GM18511 (cell line): ENCODE measurements around the gene KIRREL3.

Experiments used
- ATAC-seq: cut with Tn5 transposase; IDR thresholded peaks from one replicate; pipeline ENCODE4 v1.9.1; 2021; ENCODE audit warnings: mild to moderate bottlenecking, moderate library complexity; ENCODE audit not compliant: unreplicated experiment

Gene KIRREL3

GRCh38 chr11:126589492-126589803 lies 411.1 kb downstream of the KIRREL3 start:
- ATAC-seq: no peak

DNA sequence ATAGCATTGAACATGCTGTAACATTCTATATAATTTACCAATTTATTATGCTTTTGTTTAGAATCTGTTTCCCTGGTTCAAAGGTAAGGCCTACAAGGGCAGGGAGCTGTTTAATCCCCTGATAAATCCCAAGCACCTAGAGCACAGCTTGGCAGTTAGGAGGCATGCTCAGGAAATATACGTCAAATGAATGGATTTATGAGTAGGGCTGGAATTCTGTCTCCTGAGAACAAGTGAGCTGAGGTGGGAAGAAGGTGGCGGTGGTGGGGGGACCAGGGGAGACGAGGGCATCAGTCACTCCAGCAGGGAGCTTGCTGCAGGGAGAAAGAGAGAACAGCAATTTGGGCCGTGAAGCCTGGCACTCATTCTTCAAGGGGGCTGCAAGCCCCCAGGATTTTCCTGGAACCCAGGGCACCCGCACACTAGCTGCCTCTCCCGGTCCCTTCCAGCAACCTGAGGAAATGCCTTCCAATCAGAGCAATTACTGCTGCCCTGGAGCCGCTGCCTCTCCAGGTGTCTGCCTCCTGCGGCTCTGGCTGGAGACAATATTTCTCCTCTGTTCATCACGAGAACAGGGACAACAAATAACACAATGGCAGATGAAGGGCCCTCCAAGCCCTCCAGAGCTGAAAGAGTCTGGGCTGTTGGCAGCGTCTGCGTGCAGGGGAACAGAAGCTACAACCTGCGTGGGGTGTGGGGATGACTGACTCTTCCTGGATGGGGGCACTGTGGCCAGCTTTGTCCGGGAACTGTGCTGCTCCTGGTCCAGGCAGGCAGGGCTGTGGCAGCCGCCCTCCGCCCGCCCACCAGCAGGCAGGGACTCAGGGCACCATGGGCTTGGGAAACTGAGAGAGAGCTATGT lies 411.7 kb downstream of the KIRREL3 start:
- ATAC-seq: no peak

GRCh38 chr11:126587541-126587940 lies 413.0 kb downstream of the KIRREL3 start:
- ATAC-seq: no peak

DNA sequence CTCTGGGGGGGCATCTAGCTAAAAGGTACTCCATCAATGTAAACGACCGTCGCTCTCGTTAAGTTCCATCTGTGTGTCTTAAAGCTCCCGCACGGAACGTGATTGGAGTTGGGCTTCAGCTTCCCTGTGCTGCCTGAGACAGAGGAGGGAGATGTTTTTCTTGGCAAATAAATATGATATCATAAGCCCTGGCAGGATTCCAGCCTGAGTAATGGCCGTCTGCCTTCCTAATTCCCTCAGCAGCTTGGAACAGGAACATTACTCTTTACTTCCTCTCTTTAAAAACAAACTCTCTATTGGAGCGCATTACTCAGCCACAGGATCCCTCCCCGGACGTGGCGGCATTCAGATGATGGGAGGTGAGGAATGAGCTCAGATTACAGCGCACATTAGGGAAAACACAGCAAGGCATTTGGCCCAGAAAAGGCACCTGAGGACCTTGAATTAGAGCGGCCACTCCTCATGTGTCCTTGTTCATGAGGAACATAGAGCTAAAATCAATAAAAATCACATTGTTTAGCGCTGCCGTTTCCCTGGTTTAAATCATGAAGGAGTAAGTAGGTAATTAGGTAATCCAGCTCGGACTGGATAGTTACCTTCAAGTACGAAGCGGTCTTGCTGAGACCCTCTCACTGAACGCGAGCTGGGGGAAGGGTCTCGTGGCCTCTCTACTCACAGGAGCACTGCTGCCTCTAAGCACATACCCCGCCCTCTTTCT lies 414.6 kb downstream of the KIRREL3 start:
- ATAC-seq: no peak

DNA sequence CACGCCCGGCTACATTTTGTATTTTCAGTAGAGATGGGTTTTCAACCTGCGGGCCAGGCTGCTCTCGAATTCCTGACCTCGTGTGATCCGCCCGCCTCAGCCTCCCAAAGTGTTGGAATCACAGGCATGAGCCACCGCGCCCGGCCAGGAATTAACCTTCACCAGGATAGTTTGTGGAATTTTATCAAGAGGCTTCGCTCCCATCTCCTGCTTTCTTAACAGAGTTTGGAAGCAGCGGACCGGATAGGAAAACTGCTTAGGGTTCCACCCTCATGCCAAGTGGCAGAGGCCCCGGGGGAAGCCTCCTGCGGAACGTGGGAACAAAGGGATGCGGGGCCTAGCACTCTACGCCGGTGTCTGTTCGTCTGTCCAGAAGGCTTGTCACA lies 415.2 kb downstream of the KIRREL3 start:
- ATAC-seq: no peak

GRCh38 chr11:126583594-126584427 lies 416.8 kb downstream of the KIRREL3 start:
- ATAC-seq: no peak

DNA sequence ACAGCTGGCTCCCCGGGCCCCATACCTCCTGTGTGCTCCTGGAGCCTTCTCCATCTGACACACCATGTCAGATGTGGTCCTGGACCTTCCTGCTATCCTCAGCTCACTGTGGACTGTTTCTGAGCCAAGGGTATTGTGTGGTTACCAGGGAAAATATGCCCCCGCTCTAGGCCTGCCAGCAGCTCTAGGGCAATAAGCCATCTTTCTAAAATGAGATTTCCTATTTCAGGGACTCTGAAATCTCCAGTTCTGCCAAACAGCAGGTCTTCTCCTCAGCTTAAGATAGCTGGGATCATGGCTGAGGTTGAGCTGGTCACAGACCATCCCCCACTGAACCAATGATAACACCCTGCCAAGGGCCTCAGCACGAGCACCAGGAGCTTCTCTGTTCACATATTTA lies 417.5 kb downstream of the KIRREL3 start:
- no peak for ATAC-seq

DNA sequence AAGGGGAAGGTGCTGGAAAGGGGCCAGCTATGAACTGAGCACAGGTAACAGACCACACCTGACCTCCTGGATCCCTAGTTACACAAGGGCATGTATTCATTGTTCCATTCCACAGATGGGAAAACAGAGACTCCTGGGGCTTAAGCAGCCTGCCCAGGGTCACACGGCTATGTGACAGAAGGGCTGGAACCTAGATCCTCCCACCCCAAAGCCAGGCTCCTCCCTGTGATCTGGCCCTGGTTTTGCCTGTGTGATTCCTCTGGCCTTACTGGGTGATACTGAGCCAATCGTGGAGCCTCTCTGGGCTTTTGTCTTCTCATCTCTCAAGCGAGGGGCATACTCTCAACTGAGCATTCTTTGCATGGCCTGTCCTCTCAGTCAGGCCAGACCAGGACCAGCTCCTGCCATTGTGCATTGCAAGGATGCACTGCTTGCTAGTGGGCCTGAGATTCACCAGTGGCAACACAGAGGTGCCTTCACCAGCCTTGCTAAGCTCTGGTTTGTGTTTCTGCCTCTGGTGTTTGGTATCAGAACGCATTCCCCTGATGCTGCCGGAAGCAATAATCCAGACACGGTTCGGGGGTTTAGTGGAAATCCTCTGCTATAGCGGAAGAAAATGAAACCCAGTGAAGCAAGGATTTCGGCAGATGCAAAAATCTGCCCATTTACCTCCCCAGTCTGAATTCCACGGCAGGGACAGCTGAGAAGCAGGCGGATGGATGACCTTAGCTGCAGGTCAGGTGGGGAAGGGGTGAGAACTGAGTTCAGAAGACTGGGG lies 418.5 kb downstream of the KIRREL3 start:
- no peak for ATAC-seq

DNA sequence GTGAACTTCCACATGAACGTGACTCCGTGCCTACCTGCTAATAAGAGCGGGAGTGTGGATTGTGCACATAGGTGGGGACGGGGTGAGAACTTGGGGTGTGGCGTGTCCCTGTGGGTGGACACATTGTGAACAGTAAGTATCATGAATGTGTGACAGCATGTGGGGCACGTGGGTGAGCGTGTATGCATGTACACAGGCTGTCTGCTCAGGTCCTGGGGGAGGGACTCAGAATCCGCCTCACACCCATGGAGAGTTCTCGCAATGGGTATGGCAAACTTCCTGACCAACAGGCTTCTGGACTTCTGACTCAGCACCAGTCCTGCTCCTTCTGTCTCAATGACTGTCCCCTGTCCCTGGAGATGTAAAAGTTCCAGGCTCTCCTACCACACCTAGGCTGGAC lies 422.1 kb downstream of the KIRREL3 start:
- no peak for ATAC-seq

DNA sequence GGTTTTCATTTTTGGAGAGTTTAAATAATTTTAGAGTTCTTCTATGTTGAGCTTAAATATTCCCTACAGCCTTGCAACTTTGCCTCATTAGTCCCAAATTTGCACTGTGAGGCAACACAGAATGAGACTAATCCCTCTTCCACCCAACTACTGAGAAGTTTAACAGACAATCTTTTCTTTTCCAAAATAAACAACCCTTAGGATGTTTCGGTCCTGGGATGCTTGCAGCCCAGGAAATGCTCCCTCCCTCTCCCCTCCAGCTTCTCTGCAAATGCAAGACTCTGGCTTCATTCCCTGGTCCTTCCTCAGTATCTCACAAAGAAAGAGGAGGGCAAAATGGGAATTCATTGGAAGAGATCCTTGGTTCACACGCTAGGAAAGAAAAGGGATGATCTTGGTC lies 422.5 kb downstream of the KIRREL3 start:
- ATAC-seq: no peak

DNA sequence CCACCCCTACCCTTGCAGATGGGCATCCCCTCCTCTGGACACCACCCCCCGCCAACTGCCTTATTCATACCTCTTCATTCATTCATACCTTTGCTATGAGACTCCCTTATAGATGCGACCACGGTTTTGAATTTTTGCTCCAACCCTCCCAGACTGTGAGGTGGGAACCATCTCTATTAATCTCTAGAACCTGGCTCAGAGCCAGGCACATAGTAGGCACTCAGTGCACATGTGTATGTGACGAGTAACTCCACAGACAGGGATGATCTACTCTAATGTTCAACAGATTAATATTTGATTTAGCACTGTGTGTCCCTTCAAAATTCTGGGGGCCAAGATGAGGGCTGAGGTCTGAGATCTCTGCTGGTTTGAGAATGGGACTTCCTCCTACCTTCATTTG lies 424.7 kb downstream of the KIRREL3 start:
- no peak for ATAC-seq

DNA sequence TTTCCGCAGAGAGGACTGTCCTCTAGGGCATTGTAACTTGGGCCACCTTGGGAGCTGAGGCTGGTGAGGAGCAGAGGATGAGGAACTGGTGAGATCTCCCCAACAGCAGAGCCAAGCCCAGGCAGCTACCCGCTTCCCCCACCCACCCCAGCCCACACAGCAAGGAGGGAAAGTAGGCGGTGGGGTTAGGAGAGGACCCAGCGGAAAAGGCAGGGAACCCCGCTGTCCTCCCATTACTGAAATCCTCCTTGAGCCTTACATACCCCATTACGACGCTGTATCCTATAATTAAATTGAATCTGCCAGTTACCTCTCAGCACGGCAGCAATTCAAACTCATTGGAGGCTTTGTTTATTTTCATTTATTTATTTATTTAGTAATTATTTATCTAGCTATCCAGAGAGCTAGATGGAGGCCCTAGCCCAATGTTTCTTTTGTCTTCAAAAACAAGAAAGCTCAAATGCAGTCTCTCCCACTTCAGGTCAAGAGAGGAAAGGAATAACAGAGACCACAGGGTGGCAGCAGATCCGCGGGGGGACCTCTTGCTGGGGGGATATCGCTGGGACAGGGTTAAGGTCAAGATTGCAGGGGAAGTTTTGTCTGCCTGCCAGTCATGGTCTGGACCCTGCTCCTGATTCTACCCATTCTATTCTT lies 427.1 kb downstream of the KIRREL3 start:
- ATAC-seq: no peak

DNA sequence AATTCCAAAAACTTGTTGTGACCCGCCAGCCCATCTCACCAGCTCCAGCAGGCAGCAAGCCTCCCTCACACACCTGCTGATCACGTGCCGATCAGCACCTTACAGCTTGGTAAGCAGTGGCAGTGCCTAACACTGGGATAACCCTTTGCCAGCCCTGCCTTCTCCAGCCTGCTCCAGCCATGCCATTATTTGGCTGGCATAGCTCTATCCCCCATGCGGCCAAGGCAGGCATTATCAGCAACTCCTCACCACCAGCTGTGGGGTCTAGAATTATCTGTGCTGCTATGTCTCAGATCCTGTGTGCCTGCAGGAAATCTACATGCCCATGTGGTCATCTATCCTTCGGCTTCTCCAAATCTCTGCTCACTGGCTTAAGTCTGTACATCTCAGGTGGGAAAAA lies 430.1 kb downstream of the KIRREL3 start:
- no peak for ATAC-seq

- no peak for ATAC-seq
Measured at GRCh38 chr11:126567419-126567818, 433.2 kb downstream of the KIRREL3 start.

DNA sequence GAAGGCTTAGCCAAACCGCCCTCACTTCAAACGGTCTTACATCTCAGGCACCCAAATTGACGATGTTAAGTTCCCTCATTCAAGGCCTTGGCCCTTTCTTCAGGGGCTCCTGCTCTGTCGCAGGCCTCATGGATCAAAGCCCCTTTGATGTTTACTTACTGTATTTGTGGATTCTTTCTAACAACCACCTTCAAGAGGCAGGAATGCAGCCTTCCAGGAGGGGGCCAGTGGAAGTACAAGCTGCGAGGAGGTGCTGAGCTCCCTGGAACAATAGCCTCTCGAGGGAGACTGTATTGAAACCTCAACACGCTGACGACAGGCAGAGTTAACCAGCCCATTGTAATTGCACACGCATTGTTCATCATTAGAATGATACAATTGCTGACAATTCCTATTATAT lies 436.0 kb downstream of the KIRREL3 start:
- ATAC-seq: no peak

DNA sequence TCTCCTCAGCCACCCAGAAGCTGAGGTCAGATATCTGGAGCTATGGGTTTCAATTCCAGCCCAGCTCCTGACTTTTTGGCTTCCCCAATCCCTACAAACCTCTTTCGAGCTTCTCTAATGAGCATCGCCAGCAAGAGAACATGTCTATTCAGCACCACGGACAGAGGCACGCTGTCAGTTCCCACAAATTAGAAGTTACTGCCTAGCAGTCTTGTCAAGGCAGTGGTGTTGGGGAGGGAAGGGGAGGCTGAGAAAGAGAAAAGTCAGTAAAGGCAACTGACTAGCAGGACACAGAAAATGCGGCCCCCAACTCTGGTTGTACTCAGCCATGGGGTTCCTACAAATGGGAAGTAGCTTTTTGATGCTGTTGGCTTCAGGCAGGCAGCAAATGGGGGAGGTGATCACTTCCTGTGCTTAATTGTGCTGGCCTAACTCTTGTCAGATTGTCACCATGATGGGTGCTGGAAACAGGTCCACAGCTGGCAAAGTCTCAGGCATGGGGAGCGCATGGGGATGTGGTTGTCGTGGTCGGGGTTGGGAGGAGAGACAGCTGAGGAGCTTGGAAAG lies 439.2 kb downstream of the KIRREL3 start:
- ATAC-seq: no peak

DNA sequence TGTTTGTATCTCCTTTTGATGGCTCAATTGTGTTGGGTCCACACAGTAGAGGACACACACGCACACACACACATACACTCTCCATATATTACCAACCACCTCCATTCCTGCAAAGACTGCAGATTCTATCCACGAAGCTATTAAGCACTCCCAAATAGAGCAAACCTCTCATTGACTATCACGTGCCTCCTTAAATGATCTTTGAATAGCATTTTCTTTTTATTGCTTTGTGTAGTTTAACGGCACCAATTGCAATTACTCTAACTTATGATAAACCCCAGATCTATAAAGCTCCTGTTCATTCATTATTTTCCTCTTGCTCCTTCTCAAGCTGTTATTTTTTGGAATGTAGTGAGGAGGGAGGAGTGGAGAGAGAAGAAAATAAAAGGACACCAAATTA lies 440.3 kb downstream of the KIRREL3 start:
- ATAC-seq: no peak

DNA sequence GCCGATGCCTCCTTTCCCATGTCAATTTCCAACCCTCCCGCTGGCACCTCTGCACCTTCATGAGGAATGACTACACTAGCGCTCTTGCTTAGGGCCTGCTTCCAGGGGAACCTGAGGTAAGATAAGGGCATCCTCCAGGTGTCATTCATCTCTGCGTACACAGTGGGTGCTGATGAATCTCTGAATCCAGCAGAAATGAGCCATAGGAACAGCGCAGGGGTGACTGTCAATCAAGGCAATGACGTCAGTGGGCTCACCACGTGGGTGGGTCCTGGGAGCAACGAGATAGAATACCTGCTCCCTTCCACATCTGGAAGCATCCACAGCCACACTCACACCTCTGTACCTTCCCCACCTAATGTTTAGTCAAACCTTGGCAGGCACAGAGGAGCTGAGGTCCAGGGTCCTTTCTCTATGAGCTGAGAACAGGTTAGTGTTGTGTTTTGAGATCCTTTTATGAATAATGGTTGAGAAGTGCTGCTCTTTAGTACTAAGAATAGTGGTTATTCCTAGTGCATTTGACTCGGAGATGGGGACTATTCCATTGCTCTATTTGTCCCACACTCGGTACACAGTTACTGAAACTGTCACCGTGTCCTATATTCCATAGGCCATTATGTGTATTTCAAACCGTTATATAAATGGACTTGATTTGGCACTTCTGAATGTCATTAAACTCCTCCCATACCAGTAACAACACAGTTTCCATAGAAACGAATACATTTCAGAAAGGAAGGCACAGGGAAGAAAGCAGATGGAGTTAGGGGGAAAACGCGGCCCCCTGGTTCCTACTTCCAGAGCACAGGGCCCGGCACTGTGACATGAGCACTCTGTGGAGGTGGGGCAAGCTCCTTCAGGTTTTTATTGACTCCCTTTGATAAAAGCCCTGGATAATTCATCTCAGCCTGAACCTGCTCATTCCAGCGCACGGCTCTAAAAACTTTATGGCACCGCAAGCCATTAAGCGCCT lies 451.7 kb downstream of the KIRREL3 start:
- ATAC-seq: no peak

- ATAC-seq: no peak
Measured at GRCh38 chr11:126547691-126548090, 452.9 kb downstream of the KIRREL3 start.
